ENCODE results near the gene PCTP.

The PCTP gene

DNA sequence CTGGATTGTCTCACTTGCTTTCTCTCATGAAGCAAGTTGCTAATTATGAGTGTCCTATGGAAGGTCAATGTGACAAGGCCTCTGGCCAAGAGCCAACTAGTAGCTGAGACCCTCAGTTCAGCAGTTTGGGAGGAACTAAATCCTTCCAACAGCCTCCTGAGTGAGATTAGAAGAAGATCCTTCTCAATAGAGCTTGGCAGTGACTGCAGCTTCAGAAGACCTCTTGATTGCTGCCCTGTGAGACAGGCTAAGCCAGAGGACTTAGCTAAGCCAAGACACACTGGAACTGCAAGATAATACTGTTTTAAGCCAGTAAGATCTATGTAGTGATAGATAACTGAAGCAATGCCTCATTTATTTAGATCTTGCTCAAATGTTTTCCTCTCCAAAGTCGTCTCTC is 34.3 kb downstream of the PCTP start:
- DNase-seq (ENCODE audit: low read depth in 3 of 3, low spot score in 1 of 3), result no peak

DNA sequence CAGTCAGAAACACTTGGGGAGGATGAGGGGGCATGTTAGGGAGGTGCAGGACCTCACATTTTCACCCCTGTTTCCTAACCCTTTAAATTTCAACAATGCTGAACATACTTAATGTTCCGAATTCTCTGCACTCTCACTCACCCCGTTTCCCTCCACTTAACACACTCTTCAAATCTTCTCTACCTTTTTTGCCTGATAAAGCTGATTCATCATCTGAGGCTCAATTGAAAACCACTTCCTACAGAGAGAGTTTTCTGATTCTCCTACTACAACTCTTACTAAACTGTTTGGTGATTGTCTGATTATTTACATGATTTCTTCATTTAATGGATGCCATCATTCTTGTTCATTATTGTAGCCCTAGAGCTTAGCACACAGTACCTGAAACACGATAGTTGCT is 42.4 kb downstream of the PCTP start:
- DNase-seq (ENCODE audit: low read depth in 3 of 3, low spot score in 1 of 3), result no peak

DNA sequence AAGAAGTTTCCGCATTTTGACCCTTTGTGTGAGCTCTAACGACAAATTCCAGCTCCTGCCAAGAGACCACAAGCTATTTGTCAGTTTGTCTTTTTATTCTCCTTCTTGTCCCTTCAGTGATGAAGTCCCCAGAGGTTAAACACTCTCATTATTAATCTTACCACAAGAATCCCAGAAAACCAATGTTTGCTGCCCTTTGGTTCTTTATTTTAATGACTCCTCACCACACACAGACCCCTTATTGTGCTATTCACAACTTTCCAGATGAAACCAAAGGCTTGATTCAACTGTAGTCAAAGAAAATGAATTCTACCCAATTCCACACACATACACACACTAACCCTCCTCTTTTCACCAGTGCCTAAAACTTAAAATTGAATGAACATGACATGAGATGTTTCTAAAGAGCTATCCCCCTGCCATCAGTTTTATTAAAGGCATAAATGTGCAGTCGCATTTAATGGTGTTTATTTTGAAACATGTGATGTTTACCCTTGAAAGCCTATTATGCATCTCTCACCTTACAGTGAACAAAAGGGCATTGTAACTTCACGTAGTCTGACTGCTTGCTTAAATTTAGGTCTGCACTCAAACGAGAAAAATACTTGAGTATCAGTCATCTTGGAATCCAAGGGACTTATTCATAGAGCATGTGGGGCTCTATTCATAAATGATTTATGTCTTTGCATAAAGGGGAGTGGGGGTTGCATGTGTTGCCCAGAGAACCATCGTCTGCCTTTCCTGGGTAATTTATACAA is 44.1 kb downstream of the PCTP start:
- no peak for DNase-seq (ENCODE audit: low read depth in 3 of 3, low spot score in 1 of 3)

DNA sequence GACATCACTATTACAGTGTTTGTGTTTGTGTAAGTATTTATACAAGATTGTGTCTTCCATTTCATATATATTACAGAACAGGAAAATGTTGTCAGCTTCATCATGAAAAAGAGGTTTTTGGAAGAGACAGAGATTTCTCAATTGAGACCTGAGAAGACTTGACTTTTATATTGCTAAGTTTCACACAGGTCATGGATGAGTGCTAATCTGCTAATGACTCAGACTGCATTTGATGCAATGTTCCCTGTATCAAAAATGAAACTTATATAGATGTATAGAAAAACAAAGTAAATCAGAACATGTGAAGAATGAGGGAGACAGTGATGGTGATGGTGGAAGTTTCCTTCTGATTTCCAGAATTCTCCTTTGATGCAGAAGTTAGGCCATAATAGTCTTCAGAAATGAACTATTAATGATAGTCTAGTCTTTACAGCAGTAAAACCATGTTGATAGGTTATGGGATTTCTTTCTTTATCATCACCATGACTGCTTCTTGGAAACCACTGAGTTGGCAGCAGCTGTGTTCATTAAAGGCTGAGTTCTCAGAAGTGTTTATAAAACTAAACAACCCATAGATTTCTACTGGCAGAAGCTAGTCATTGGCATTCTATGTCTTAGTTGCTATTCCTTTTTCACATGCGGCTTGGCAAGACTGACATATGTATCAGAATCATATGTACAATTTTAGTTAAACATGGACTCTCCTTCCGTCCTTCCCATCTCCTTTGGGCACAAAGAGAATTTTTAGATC is 56.1 kb downstream of the PCTP start:
- DNase-seq (ENCODE audit: low read depth in 3 of 3, low spot score in 1 of 3), result no peak

DNA sequence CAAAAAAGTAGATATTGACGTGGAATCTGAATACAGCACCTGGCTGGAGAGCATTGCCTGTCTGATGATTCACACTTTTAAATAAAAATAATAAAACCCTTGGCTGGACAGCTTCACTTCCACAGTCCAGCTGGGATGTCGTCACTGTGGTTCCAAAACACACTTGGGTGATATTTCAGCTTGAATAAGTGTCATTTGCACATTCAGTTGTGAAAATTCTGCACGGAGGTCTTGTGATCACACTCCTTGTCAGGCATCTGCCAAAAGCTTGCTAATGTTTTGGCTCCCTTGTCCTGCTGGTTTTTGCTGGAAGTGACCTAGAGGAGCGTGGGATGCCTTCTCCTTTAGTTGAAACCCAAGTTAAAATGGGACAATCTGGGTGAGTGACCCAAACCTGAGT is 60.7 kb downstream of the PCTP start:
- no peak for DNase-seq (ENCODE audit: low read depth in 3 of 3, low spot score in 1 of 3)

DNA sequence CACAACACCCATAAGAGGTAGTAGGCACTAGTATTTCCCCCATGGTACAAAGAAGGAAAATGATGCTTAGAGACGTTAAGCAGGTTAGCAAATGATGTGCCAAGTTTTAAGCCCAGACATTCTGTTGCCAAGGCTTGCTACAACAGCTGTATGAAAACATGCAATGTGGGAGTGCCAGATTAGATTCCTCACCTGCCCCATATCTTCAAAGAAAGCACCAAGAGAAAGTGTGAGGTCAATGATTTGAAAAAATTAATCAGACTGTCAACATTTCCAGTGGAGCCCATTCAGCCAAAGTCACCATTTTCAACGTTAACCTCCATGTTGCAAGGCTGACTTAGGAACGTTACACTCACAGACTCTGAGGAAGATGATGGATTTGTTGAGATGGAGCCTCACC is 61.5 kb downstream of the PCTP start:
- no peak for DNase-seq (ENCODE audit: low read depth in 3 of 3, low spot score in 1 of 3)

DNA sequence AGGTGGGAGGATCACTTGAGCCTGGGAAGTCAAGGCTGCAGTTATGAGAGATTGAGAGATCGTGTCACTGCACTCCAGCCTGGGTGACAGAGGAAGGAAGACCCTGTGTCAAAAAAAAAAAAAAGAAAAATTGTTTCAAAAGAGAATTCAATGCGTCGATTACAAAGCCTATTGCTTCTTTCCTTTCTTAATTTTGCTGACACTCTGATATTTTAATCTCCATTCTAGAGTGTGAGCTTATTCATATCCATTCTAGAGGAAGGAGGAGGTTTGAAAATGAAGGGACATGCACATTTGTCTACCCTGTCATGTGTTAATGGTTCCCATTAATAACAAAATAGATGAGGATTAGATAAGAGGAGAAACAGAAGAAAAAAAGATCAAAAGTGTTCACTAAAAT is 63.1 kb downstream of the PCTP start:
- no peak for DNase-seq (ENCODE audit: low read depth in 3 of 3, low spot score in 1 of 3)

DNA sequence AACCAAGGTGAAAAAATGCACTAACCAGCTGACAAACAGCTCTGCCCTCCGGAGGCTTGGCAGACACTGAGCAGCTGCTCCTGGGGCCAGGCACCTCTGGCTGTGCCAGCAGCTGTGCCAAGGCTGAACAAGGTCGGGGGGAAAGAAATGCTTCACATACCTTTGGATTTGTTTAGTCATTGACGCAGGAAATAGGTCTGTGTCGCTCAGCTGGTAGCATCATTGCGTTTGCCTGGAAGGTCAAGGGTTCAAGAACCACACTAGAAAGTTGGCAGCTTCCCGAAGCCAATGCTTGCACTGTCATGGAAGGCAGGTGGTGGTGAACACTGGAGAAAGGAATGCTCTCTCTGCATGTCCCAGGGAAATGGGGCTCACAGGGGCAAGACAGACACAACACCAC is 63.5 kb downstream of the PCTP start:
- DNase-seq (ENCODE audit: low read depth in 3 of 3, low spot score in 1 of 3), result no peak

DNA sequence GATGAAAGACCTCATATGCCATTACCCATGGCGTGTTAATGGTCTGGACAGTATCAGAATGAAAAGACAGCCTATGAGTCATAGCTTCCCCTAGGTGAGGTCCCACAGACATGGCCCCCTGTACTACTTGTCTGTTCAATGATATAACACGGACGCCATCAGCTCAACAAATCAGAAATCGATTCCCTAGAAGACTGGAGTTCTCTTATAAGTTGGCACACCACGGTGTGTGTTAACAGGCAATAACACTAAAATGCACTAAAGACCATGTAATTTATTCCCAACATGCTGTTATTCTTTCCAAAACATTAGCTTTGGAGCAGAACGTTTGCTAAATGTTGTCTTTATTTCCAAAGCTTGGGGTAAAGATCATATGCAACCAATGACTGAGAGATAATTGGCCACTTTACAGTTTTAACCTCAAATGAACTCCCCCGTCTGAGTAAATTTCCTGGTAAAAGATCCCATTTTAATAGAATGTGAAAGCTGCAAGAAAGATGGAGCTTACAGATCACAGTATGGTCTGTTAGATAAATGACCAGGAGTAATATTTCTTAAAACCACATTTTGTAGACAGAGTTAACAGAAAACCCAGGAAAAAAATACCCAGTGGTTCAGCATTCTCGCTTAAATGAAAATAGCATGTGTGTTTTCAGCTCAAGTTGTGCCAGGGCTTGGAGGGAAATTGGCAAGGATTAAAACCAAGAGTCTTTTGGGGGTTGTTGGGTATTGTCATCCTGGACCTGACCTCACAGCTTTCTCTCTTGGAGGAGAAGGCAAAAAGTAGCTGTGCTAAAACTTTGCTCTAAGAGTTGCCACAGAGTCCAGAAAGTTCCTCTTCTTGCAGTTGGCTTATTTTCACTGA is 65.9 kb downstream of the PCTP start:
- no peak for DNase-seq (ENCODE audit: low read depth in 3 of 3, low spot score in 1 of 3)

DNA sequence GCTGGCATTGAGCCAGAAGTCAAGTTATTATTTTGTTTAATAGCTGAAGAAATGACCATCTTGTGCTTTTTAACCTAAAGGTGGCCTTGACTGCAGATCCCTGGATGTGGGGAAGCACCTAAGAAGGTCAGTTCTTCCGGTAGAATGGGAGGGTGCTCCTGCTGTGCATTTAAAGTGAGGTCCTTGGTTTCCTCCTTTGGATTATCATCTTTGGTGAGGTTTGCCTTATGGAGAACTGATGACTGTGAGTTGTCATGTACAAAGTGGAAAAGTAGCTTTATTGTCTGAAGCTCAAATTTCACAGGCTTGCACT is 66.5 kb downstream of the PCTP start:
- no peak for DNase-seq (ENCODE audit: low read depth in 3 of 3, low spot score in 1 of 3)

DNA sequence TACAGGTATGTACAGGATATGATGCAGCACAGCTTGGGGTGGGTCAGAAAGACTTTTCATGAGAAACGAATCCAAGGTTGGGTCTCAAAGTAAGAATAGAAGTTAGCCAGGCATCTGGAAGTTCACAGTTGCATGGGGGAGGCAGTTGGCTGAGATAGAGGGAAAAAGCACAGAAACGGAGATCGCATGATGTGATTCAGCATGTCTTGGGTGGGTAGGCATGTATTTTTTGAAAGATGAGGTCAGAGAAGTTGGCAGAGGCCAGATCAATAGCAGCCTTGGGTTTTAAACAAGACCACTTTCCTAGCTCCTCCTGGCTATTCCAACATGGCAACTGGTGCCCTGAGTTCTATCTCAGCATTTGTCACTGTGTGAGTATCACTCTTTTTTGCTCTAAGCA is 67.2 kb downstream of the PCTP start:
- DNase-seq (ENCODE audit: low read depth in 3 of 3, low spot score in 1 of 3), result no peak

DNA sequence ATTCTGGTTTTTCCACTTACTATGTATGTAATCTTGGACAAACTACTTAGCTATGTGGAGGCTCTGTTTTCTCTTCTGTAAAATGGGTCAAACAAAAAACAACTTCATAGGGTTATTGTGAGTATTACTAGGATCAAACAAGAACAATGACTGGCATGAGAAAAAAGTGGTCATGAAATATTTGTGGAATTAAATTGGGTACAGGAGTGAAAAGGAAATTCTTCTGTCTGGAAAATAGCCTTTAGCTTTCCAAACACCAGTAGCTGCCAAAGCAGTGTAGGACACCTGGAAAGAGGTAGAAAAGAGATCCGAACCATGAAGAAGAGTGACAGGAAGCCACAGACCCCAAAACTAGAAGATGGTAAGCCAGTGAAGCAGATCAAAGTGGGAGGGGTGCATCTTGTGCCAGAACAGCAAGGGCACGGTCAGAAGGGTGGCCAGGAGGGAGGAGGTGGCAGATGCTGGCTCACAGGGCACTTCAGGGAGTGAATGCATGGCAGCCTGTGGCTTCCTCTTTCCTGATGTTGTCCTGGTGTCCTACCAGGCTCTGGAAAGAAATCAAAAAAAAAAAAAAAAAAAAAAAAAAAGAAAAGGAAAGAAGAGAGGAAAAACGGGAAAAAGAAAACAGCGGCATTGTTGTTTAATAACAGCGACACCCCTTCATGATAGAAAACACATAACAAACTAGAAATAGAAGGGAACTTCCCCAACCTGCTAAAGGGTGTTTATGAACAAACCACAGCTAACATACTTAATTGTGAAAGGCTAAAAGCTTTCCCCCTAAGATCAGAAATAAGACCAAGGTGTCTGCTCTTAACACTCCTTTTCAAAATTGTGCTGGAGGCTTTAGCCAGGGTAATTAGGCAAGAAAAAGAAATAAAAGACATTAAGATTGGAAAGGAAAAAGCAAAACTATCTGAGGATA is 67.9 kb downstream of the PCTP start:
- DNase-seq (ENCODE audit: low read depth in 3 of 3, low spot score in 1 of 3), result no peak

DNA sequence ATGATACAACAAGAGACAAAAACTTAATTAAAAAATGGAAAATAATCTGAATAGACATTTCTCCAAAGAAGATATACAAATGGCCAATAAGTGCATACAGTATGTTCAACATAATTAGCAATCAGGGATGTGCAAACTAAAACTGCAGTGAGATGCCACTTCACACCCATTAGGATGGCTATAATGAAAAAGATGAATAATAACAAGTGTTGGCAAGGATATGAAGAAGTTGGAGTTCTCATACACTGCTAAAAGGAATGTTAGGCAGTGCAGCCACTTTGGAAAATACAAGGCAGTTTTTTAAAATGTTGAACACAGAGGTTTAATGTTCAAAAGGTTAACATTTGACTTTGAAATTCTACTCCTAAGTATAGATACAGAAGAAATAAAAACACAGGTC is 69.8 kb downstream of the PCTP start:
- DNase-seq (ENCODE audit: low read depth in 3 of 3, low spot score in 1 of 3), result no peak

DNA sequence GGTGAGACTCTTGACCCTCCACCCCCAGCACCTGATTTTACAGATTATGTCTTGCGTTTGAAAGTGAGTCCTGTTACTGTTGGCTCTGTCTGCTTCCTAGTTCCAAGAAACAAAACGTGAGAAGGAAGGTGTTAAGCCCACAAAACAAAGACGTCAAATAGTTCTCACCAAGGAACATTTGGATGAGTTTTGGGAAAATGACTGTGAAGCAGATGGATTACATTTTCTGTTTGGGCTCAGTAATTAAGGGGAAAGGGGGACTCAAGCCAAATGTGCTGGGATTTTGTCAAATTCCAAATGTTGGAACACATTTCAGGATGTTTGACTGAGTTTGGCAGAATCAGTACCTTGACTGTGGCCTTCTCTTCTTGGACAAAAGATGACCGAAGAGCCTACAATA is 71.2 kb downstream of the PCTP start:
- no peak for DNase-seq (ENCODE audit: low read depth in 3 of 3, low spot score in 1 of 3)

DNA sequence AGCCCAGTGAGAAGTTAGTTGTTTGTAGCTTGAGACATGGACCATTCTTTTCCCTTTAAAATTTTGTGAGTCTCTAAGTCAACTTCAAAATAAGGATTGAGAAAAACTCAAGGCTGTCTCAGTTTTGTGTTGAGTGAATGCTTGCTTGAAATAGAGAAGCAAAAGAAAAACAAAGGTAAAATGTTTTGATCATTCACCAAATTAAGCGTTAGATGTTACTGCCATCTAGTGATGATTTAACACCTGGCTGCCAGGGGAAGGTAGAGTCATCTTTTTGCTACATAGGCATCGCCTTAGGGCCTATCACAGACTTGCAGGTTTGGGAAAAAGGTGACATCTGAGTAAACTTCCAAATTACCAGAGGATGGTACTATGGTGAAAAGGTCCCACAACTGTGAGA is 74.4 kb downstream of the PCTP start:
- no peak for DNase-seq (ENCODE audit: low read depth in 3 of 3, low spot score in 1 of 3)

Measured in stimulated activated CD4-positive, alpha-beta T cell treated with anti-CD3 and anti-CD28 coated beads, TNF-alpha, amount 100 ng/mL, for 1 hour (primary cell).